Stimulated activated CD4-positive, alpha-beta T cell treated with anti-CD3 and anti-CD28 coated beads, Interleukin-15, amount 100 ng/mL, for 48 hours (primary cell): ENCODE results near the gene HDAC4.

Source experiments
- DNase-seq, 2 donors: peaks; one replicate each; pipeline ENCODE4 v3.0.0-alpha.2; 2020; ENCODE audit warnings: low read depth in 2 of 2

The HDAC4 gene

GRCh38 chr2:239327536-239328350 is 73.1 kb downstream of the HDAC4 start:
- no peak for DNase-seq

- peak; percentile 68 to 70 for DNase-seq
Observed at GRCh38 chr2:239326831-239327535, 73.8 kb downstream of the HDAC4 start.

GRCh38 chr2:239324456-239324855 is 76.4 kb downstream of the HDAC4 start:
- DNase-seq: no peak

- no peak for DNase-seq
Observed at GRCh38 chr2:239323447-239323846, 77.4 kb downstream of the HDAC4 start.

GRCh38 chr2:239322416-239323086 is 78.3 kb downstream of the HDAC4 start:
- DNase-seq: no peak

GRCh38 chr2:239321596-239322415 is 79.0 kb downstream of the HDAC4 start:
- peak; percentile 43 to 60 for DNase-seq

- DNase-seq: no peak
Observed at GRCh38 chr2:239318790-239319661, 81.8 kb downstream of the HDAC4 start.

GRCh38 chr2:239318151-239318611 is 82.6 kb downstream of the HDAC4 start:
- DNase-seq: no peak

GRCh38 chr2:239316562-239317465 is 84.0 kb downstream of the HDAC4 start:
- no peak for DNase-seq

GRCh38 chr2:239315308-239315707 is 85.5 kb downstream of the HDAC4 start:
- DNase-seq: no peak

GRCh38 chr2:239313776-239314175 is 87.0 kb downstream of the HDAC4 start:
- DNase-seq: no peak

- DNase-seq: no peak
Observed at GRCh38 chr2:239312741-239313667, 87.8 kb downstream of the HDAC4 start.

- DNase-seq: no peak
Observed at GRCh38 chr2:239312081-239312511, 88.7 kb downstream of the HDAC4 start.

GRCh38 chr2:239311132-239312040 is 89.4 kb downstream of the HDAC4 start:
- no peak for DNase-seq

- no peak for DNase-seq
Observed at GRCh38 chr2:239310401-239311061, 90.3 kb downstream of the HDAC4 start.

GRCh38 chr2:239309398-239310245 is 91.2 kb downstream of the HDAC4 start:
- no peak for DNase-seq
